ENCODE measurements around the gene ARID3A.

GRCh38 chr19:879711-880438 is 46.0 kb upstream of the ARID3A start:
- TF ChIP-seq CTCF (IDR thresholded peaks at IDR 0.05 in 4 of 5, conservative IDR thresholded peaks at IDR 0.05 in 1 of 5) (no peak), POLR2A (IDR thresholded peaks at IDR 0.05) (no peak)

All from gastrocnemius medialis (tissue), 4 donors.